ENCODE measurements around the gene SOCS7.

The SOCS7 gene

GRCh38 chr17:38452719-38453118 lies 101.1 kb downstream of the SOCS7 start:
- Histone ChIP-seq H3K27ac (ENCODE audit: low read depth, low read length) (no peak overlapping the region), H4K20me1 (ENCODE audit: control insufficient read depth, insufficient read depth, low read depth, low read length) (no peaks in the 10 kb centered on the region), H3K4me2 (ENCODE audit: low read length) (no peak overlapping the region), H3K9me2 (replicated peaks; ENCODE audit: control insufficient read depth, low read length) (no peaks in the 10 kb centered on the region), H3K36me3 (ENCODE audit: control insufficient read depth, low read length) (no peaks in the 10 kb centered on the region), H3K79me2 (ENCODE audit: control insufficient read depth, low read length) (no peaks in the 10 kb centered on the region), H3K9me3 (ENCODE audit: control insufficient read depth, insufficient read depth, low read length) (no peaks in the 10 kb centered on the region), H3K4me3 (ENCODE audit: low read length) (no peak overlapping the region), H3F3A (ENCODE audit: control insufficient read depth, insufficient read depth) (no peaks in the 10 kb centered on the region), H3K4me1 (ENCODE audit: control insufficient read depth, low read length) (no peaks in the 10 kb centered on the region), H3K27me3 (ENCODE audit: control insufficient read depth, low read length) (peaks cover 15% of the 10 kb centered on the region)
- TF ChIP-seq EZH2phosphoT487 (IDR thresholded peaks at IDR 0.05; ENCODE audit: borderline replicate concordance, low read length) (no peak), CTCF (IDR thresholded peaks at IDR 0.05; ENCODE audit: low read depth, low read length, poor library complexity, severe bottlenecking) (no peak)

- Histone ChIP-seq H3K4me3 (ENCODE audit: low read length) (no peak overlapping the region), H3K27me3 (ENCODE audit: control insufficient read depth, low read length) (peaks cover 15% of the 10 kb centered on the region), H4K20me1 (ENCODE audit: control insufficient read depth, insufficient read depth, low read depth, low read length) (no peaks in the 10 kb centered on the region), H3K9me2 (replicated peaks; ENCODE audit: control insufficient read depth, low read length) (no peaks in the 10 kb centered on the region), H3K4me1 (ENCODE audit: control insufficient read depth, low read length) (no peaks in the 10 kb centered on the region), H3F3A (ENCODE audit: control insufficient read depth, insufficient read depth) (no peaks in the 10 kb centered on the region), H3K9me3 (ENCODE audit: control insufficient read depth, insufficient read depth, low read length) (no peaks in the 10 kb centered on the region), H3K27ac (ENCODE audit: low read depth, low read length) (no peak overlapping the region), H3K79me2 (ENCODE audit: control insufficient read depth, low read length) (no peaks in the 10 kb centered on the region), H3K36me3 (ENCODE audit: control insufficient read depth, low read length) (no peaks in the 10 kb centered on the region), H3K4me2 (ENCODE audit: low read length) (no peak overlapping the region)
- TF ChIP-seq EZH2phosphoT487 (IDR thresholded peaks at IDR 0.05; ENCODE audit: borderline replicate concordance, low read length) (no peak), CTCF (IDR thresholded peaks at IDR 0.05; ENCODE audit: low read depth, low read length, poor library complexity, severe bottlenecking) (no peak)
Observed at GRCh38 chr17:38453951-38454421, 102.3 kb downstream of the SOCS7 start.

GRCh38 chr17:38454532-38454931 lies 102.9 kb downstream of the SOCS7 start:
- no peak overlapping the region for H3K4me2 ChIP-seq (ENCODE audit: low read length)
- H3K79me2 ChIP-seq (ENCODE audit: control insufficient read depth, low read length), result no peaks in the 10 kb centered on the region
- no peaks in the 10 kb centered on the region for H3K9me2 ChIP-seq (replicated peaks; ENCODE audit: control insufficient read depth, low read length)
- no peak for TF ChIP-seq CTCF (IDR thresholded peaks at IDR 0.05; ENCODE audit: low read depth, low read length, poor library complexity, severe bottlenecking)
- TF ChIP-seq EZH2phosphoT487 (IDR thresholded peaks at IDR 0.05; ENCODE audit: borderline replicate concordance, low read length), result no peak
- no peaks in the 10 kb centered on the region for H3K36me3 ChIP-seq (ENCODE audit: control insufficient read depth, low read length)
- H3K27ac ChIP-seq (ENCODE audit: low read depth, low read length), result no peak overlapping the region
- no peaks in the 10 kb centered on the region for H4K20me1 ChIP-seq (ENCODE audit: control insufficient read depth, insufficient read depth, low read depth, low read length)
- no peaks in the 10 kb centered on the region for H3F3A ChIP-seq (ENCODE audit: control insufficient read depth, insufficient read depth)
- peaks cover 15% of the 10 kb centered on the region for H3K27me3 ChIP-seq (ENCODE audit: control insufficient read depth, low read length)
- no peaks in the 10 kb centered on the region for H3K4me1 ChIP-seq (ENCODE audit: control insufficient read depth, low read length)
- no peaks in the 10 kb centered on the region for H3K9me3 ChIP-seq (ENCODE audit: control insufficient read depth, insufficient read depth, low read length)
- H3K4me3 ChIP-seq (ENCODE audit: low read length), result no peak overlapping the region
